Ishikawa (cell line): Measurements from ENCODE around the gene GRHL3.

Experiments
- CEBPB ChIP-seq: IDR thresholded peaks from 2 replicates; pipeline ENCODE4 v1.6.1; 2012
- CREB1 ChIP-seq: IDR thresholded peaks from 2 replicates; pipeline ENCODE4 v1.6.1; 2012; ENCODE audit warnings: low read depth
- EGR1 ChIP-seq: IDR thresholded peaks from 2 replicates; pipeline ENCODE4 v1.6.1; 2012
- EP300 ChIP-seq: IDR thresholded peaks from 2 replicates; pipeline ENCODE4 v1.6.1; 2012; ENCODE audit warnings: borderline replicate concordance
- FOXM1 ChIP-seq: IDR thresholded peaks from 2 replicates; pipeline ENCODE4 v1.6.1; 2012; ENCODE audit warnings: low read depth, borderline replicate concordance
- MAX ChIP-seq: IDR thresholded peaks from 2 replicates; pipeline ENCODE4 v1.6.1; 2012
- NFIC ChIP-seq: IDR thresholded peaks from 2 replicates; pipeline ENCODE4 v1.6.1; 2012
- RAD21 ChIP-seq: IDR thresholded peaks from 2 replicates; pipeline ENCODE4 v1.6.1; 2012; ENCODE audit warnings: low read depth
- REST ChIP-seq: IDR thresholded peaks from 2 replicates; pipeline ENCODE4 v1.6.1; 2012; ENCODE audit warnings: low read depth, mild to moderate bottlenecking
- TAF1 ChIP-seq: IDR thresholded peaks from 2 replicates; pipeline ENCODE4 v1.6.1; 2012; ENCODE audit warnings: low read depth, mild to moderate bottlenecking
- TCF12 ChIP-seq: IDR thresholded peaks from 2 replicates; pipeline ENCODE4 v1.6.1; 2012; ENCODE audit warnings: low read depth
- TEAD4 ChIP-seq: IDR thresholded peaks from 2 replicates; pipeline ENCODE4 v1.6.1; 2012
- USF1 ChIP-seq: IDR thresholded peaks from 2 replicates; pipeline ENCODE4 v1.6.1; 2012
- YY1 ChIP-seq: IDR thresholded peaks from 2 replicates; pipeline ENCODE4 v1.6.1; 2012; ENCODE audit warnings: low read depth
- ZBTB7A ChIP-seq: IDR thresholded peaks from 2 replicates; pipeline ENCODE4 v1.6.1; 2012; ENCODE audit warnings: low read depth

The GRHL3 gene

GRCh38 chr1:24301785-24302175, 17.4 kb upstream of the GRHL3 start:
- no peak for TF ChIP-seq RAD21
- TF ChIP-seq TEAD4, result no peak
- no peak for TF ChIP-seq CEBPB

- TF ChIP-seq ZBTB7A (no peak), REST (no peak), CEBPB (no peak), FOXM1 (no peak)
Measured at GRCh38 chr1:24302209-24302611, 16.9 kb upstream of the GRHL3 start.

GRCh38 chr1:24303600-24303999, 15.6 kb upstream of the GRHL3 start:
- TF ChIP-seq TAF1, result no peak
- no peak for TF ChIP-seq EGR1
- TF ChIP-seq YY1, result no peak
- no peak for TF ChIP-seq REST
- no peak for TF ChIP-seq CEBPB

- TF ChIP-seq TCF12, result no peak
- no peak for TF ChIP-seq MAX
- TF ChIP-seq EP300, result no peak
- TF ChIP-seq USF1, result no peak
- no peak for TF ChIP-seq RAD21
- no peak for TF ChIP-seq YY1
- TF ChIP-seq FOXM1, result no peak
- TF ChIP-seq REST, result no peak
- no peak for TF ChIP-seq ZBTB7A
- TF ChIP-seq TAF1, result no peak
- TF ChIP-seq CEBPB, result no peak
- no peak for TF ChIP-seq CREB1
- no peak for TF ChIP-seq TEAD4
- no peak for TF ChIP-seq EGR1
Measured at GRCh38 chr1:24304763-24305162, 14.4 kb upstream of the GRHL3 start.

- TF ChIP-seq ZBTB7A (no peak), MAX (no peak), NFIC (no peak), FOXM1 (no peak), CREB1 (no peak), RAD21 (no peak)
Measured at GRCh38 chr1:24308365-24309015, 10.7 kb upstream of the GRHL3 start.

- no peak for TF ChIP-seq CEBPB
- no peak for TF ChIP-seq TEAD4
- TF ChIP-seq TCF12, result no peak
- TF ChIP-seq TAF1, result no peak
- TF ChIP-seq NFIC, result no peak
Measured at GRCh38 chr1:24309762-24310485, 9.2 kb upstream of the GRHL3 start.
